Effector memory CD8-positive, alpha-beta T cell (primary cell): ENCODE data around the gene OXTR.

ENCODE experiments used
- ATAC-seq: fragments of 150-1000 bp; cut with Tn5 transposase; replicated peaks from 2 replicates; pipeline ENCODE4 v1.10.0; 2021; ENCODE audit warnings: mild to moderate bottlenecking, moderate library complexity
- DNase-seq, 3 experiments: peaks; one replicate each; pipeline ENCODE4 v3.0.0; 2021
- H3K27ac Mint-ChIP-seq, 2 donors: one replicate each; pipeline ENCODE4 v1.8.0; 2022; ENCODE audit warnings: mild to moderate bottlenecking in 2 of 2, mixed read lengths in 2 of 2, moderate library complexity in 2 of 2
- H3K27me3 Mint-ChIP-seq, 2 donors: one replicate each; pipeline ENCODE4 v1.8.0; 2022; ENCODE audit warnings: mixed read lengths in 2 of 2
- H3K36me3 Mint-ChIP-seq: one replicate; pipeline ENCODE4 v1.8.0; 2022; ENCODE audit warnings: mild to moderate bottlenecking, moderate library complexity, mixed read lengths; ENCODE audit not compliant: insufficient read depth
- H3K4me1 Mint-ChIP-seq, 2 donors: one replicate each; pipeline ENCODE4 v1.8.0; 2022; ENCODE audit warnings: low read depth in 2 of 2, mixed read lengths in 2 of 2
- H3K4me3 Mint-ChIP-seq, 2 donors: one replicate each; pipeline ENCODE4 v1.8.0; 2022; ENCODE audit warnings: mild to moderate bottlenecking in 2 of 2, mixed read lengths in 2 of 2, moderate library complexity in 2 of 2
- H3K9me3 Mint-ChIP-seq, 2 donors: one replicate each; pipeline ENCODE4 v1.8.0; 2022; ENCODE audit warnings: mixed read lengths in 2 of 2

The OXTR gene

DNA sequence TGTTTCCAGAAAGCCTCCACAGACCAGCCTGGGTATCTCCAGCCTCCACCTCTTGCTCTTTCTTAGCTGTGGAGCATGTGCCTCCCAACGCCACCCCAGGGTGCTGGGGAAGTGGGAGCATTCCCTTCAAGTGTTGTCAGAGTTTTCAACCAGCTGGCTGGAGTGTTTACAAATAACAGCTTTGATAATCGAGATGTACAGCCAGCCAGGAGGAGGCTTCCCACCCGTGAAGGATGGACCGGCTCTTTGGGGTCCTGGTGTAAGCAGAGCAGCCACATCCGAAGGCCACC is 8.5 kb upstream of the OXTR start:
- Mint-ChIP-seq H3K36me3 (no peaks in the 10 kb centered on the region), H3K4me1 (no peaks in the 10 kb centered on the region), H3K4me3 (no peak overlapping the region), H3K27ac (no peak overlapping the region), H3K9me3 (no peaks in the 10 kb centered on the region), H3K27me3 (peaks cover 30% of the 10 kb centered on the region in 2 donors)
- ATAC-seq = no peak
- DNase-seq = no peak

DNA sequence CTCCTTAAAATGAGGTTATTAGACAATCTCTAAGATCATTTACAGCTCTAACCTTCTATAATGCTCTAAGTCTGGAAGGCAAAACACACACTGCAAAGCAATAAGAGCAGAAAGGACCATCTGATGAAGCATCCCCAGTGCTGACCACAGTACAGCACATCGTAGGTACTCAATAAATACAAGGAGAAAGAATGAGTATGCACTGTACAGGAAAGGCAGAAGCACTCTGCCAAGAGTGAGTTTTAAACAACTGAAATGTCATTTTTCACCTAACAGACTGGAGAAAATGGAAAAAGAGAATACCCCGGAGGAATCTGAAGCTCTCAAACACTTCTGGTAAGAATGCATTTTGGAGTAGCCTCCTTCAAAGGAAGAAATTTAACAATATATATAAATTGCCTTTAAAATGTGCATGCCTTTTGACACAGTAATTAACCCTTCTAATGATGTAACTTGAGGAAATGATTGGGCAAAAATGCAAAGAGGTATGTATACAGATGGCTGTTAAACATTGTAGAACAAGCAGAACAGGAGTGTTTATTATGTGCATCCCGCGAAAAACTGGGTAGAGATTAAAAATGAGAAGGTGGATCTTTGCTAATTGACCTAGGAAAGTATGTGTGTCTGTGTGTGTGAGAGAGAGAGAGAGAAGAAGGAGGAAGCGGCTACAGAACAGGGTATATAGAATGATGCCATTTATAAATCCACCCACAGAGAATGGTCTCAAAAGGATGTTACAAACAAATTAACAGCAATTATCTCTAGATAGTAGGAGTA is 8.0 kb upstream of the OXTR start:
- DNase-seq = no peak
- no peaks in the 10 kb centered on the region for H3K9me3 Mint-ChIP-seq
- no peaks in the 10 kb centered on the region for H3K4me1 Mint-ChIP-seq

DNA sequence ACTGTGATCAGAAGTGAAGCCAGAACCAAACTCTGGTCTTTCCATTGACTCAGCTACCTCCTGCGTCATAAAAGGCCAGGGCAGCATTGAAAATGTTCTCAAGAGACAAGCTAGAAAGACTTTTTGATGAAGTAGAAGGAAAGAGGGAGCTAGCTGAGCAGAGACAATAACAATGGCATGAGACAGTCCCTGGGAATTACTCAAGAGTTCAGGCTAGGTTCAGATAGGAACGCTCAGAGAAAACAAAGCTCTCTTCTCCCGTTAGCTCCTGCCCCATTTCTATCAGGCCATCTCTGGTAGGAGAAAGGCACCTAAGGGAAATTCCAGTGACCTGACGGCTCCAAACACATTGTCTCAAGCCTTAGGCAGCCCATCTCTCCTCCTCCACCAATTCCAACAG is 7.0 kb upstream of the OXTR start:
- Mint-ChIP-seq H3K9me3 (no peaks in the 10 kb centered on the region), H3K36me3 (no peaks in the 10 kb centered on the region), H3K27me3 (peaks cover 30 to 36% of the 10 kb centered on the region in 2 donors), H3K27ac (no peak overlapping the region), H3K4me3 (no peak overlapping the region), H3K4me1 (no peaks in the 10 kb centered on the region)
- ATAC-seq (no peak), DNase-seq (no peak)

More for the DNA sequence above, 8.0 kb upstream of the OXTR start:
- Mint-ChIP-seq H3K27ac (no peak overlapping the region), H3K36me3 (no peaks in the 10 kb centered on the region), H3K27me3 (peaks cover 30% of the 10 kb centered on the region in 2 donors), H3K4me3 (no peak overlapping the region)
- ATAC-seq = no peak

DNA sequence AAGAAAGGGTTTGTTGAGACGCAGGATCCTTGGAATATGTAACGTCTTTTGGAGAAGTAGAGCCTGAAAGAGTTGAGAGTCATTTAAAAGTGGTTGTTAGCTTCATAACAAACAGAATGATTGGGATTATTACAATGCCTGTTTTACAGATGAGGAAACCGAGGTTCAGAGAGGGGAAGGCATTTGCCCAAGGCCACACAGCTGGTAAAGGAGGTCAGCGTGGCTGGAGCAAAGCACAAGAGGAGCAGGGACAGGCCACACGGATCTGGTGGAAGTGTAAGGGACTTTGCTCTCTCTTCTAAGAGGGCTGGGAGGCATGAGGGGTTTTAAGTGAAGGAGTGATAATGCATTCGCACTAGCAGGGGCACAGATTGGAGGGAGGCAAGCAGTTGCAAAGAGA is 6.2 kb upstream of the OXTR start:
- no peaks in the 10 kb centered on the region for H3K9me3 Mint-ChIP-seq
- no peak for ATAC-seq

DNA sequence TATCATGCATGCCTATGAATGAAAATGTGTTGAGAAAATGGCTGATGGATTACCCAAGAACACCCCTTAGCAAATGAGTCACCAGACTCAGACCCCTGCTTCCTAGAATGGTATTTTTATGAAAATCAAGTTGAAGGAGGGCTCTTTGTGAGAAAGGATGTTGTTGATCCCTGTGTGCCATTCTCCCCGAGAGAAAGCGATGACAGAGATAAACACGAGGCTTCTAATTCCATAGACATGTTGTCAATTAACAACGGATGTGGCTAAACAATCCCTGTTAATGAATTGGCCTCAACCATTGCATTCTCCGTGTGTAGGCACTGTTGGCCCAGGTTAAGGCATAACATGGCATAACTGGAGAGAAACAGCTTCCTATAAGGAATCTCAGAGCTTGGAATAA is 5.8 kb upstream of the OXTR start:
- no peak overlapping the region for H3K4me3 Mint-ChIP-seq
- no peak for ATAC-seq
- H3K27ac Mint-ChIP-seq = no peak overlapping the region
- H3K4me1 Mint-ChIP-seq = no peaks in the 10 kb centered on the region
- H3K9me3 Mint-ChIP-seq = no peaks in the 10 kb centered on the region
- no peaks in the 10 kb centered on the region for H3K36me3 Mint-ChIP-seq
- no peak for DNase-seq
- H3K27me3 Mint-ChIP-seq = peaks cover 30 to 36% of the 10 kb centered on the region in 2 donors

More for the DNA sequence above, 6.2 kb upstream of the OXTR start:
- Mint-ChIP-seq H3K4me1 (no peaks in the 10 kb centered on the region), H3K27me3 (peaks cover 30 to 36% of the 10 kb centered on the region in 2 donors), H3K4me3 (no peak overlapping the region), H3K36me3 (no peaks in the 10 kb centered on the region), H3K27ac (no peak overlapping the region)
- DNase-seq = no peak

DNA sequence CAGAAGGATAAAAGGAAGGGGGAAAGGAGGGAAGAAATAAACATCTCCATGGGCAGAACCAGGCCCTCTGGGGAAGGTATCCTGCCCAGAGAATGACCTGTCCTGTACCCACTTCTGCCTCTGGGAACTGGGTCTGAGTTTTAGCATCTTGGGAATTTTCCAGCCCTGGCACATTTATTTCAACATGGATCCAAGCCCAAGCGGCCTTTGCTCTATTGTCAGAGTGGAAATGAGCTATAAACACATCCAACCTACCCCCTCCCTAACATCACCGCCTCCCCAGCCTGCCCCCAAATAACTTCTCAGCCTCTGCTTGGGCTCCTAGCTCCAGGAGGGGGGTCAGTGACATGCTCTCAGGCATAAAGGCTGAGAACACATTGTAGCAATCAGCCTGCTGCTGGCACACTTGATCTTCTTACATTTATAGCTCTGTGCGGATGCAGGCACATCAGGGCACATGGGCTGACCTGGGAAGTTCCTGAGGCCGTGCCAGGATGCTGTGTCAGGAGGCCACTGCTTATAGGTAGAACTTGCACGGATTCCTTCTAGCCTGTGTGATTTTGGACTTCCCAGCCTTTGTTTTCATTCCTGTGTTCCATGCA is 4.6 kb upstream of the OXTR start:
- Mint-ChIP-seq H3K27me3 (peaks cover 40 to 41% of the 10 kb centered on the region in 2 donors), H3K9me3 (no peaks in the 10 kb centered on the region), H3K4me3 (no peak overlapping the region), H3K27ac (no peak overlapping the region), H3K36me3 (no peaks in the 10 kb centered on the region), H3K4me1 (peaks cover 5 to 7% of the 10 kb centered on the region in 2 donors)
- ATAC-seq (no peak), DNase-seq (no peak)

DNA sequence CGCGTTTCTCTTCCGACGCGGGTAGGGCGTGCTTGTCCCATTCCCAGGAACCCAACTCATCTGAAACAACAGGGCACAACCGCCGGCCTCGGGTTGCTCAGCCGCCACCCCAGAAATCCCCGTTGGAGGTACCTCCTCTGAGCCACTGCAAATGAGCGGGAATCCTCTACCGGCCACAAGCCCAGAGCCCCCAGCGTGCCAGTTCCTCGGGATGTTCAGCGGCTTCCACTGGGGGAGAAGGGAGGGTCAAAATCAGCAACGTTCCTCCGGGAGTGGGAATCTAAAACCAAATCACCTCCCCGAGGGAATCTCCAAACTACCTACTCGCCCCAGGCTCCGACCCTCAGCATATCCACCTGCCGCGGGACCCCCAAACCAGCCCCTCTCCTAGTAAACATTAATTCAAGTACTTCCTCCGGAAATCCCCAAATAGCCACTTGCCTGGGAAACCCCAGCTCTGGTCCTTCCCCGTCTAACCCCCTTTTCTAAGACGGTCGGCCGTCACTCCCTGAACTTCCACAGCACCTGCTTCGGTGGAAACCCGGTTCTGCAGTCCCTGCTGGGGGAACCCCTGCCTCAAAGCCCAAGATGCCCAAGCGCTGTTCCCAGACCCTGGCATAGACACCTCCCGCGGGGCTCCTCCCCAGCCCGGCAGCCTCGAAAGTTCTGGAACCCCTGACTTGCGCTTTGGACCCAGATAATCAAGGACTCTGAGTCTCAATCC is 887 bp downstream of the OXTR start:
- H3K4me1 Mint-ChIP-seq = peaks cover 9 to 11% of the 10 kb centered on the region in 2 donors
- H3K36me3 Mint-ChIP-seq = no peaks in the 10 kb centered on the region
- H3K4me3 Mint-ChIP-seq = peak overlapping the region in 1 of 2 donors; percentile 56
- H3K27me3 Mint-ChIP-seq = peaks cover 23 to 35% of the 10 kb centered on the region in 2 donors
- H3K27ac Mint-ChIP-seq = no peak overlapping the region
- DNase-seq = no peak
- H3K9me3 Mint-ChIP-seq = no peaks in the 10 kb centered on the region
- no peak for ATAC-seq

DNA sequence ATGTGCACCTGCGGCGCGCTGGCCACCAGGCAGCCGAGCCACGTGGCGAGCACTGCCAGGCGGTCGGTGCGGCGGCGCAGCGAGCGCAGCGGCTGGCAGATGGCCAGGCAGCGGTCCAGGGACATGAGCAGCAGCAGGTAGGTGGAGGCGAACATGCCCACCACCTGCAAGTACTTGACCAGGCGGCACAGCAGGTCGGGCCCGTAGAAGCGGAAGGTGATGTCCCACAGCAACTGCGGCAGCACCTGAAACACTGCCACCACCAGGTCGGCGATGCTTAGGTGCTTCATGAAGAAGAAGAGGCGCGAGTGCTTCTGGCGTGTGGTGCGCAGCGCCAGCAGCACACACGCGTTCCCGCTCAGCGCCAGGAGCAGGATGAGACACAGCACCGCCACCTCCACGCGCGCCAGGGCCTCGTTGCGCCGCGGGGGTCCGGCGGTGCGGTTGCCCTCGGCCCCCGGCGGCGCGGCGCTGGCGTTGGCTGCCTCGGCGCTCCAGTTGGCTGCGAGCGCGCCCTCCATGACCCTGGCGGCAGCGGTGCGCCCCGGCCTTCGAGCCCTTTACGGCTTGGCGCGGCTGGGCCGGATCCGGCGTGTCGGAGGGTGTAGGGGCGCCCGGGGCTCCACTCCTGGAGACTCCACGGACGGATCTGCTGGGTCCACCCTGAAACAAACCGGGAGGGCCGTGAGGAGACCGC is 1.6 kb downstream of the OXTR start:
- Mint-ChIP-seq H3K4me1 (peaks cover 9 to 11% of the 10 kb centered on the region in 2 donors), H3K4me3 (no peak overlapping the region), H3K36me3 (no peaks in the 10 kb centered on the region), H3K9me3 (no peaks in the 10 kb centered on the region), H3K27me3 (peaks cover 23 to 42% of the 10 kb centered on the region in 2 donors), H3K27ac (no peak overlapping the region)
- ATAC-seq (no peak), DNase-seq (no peak)

DNA sequence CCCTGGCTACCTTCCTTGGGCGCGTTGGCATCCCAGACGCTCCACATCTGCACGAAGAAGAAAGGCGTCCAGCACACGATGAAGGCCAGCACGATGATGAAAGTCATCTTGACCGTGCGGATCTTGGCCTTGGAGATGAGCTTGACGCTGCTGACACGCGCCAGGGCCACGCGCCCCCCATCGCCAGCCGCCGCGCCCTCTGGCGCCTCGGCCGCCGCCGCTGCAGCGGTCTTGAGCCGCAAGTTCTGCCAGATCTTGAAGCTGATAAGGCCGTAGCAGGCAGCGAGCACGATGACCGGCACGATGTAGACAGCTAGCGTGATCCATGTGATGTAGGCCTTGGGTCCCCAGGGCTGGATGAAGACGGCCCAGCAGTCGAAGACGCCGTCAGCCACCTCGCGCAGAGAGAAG is 2.2 kb downstream of the OXTR start:
- Mint-ChIP-seq H3K27ac (no peak overlapping the region), H3K36me3 (no peaks in the 10 kb centered on the region), H3K4me3 (no peak overlapping the region), H3K4me1 (peaks cover 9 to 11% of the 10 kb centered on the region in 2 donors), H3K27me3 (peaks cover 23 to 46% of the 10 kb centered on the region in 2 donors), H3K9me3 (no peaks in the 10 kb centered on the region)
- ATAC-seq = no peak
- no peak for DNase-seq

DNA sequence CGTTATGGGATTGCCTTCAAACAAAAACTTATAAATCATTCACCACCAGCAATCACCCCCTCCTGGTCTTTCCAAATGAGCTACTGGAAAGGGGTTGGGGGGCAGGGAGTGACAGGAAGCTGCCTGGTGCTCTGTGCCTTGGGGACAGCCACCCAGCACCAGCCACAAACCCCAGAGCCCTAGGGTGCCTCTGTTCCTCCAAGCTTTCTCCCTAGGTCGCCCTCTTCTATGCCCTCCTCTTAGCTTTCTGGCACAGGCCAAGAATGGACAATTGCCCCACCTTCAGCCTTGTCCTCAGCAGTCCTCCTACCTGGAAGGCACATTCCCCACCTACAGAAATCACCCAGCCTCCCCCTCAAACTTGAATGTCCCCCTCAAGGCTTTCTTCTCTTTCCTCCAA is 3.3 kb downstream of the OXTR start:
- Mint-ChIP-seq H3K4me3 (no peak overlapping the region), H3K27ac (no peak overlapping the region), H3K36me3 (no peaks in the 10 kb centered on the region), H3K4me1 (peaks cover 9 to 11% of the 10 kb centered on the region in 2 donors), H3K27me3 (peaks cover 17 to 46% of the 10 kb centered on the region in 2 donors), H3K9me3 (no peaks in the 10 kb centered on the region)
- DNase-seq (no peak), ATAC-seq (no peak)

DNA sequence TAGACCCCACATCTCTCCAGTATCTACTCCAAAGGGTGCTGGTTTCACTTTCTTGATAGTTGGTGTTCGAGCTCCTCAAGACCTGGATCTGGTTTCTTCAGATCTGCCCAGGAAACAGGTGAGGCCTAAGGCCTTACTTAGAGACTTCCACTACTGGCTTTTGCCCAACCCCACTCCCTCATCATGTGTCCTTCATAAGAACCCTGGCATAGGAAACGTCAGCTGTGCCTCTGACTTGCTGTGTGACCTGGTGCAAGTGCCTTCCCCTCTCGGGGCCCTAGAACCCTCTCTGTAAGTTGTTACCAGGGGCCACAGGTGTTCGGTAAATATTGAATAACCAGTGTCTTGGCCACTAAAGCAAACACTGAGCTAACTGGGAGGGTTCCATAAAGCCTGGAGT is 3.9 kb downstream of the OXTR start:
- Mint-ChIP-seq H3K27ac (no peak overlapping the region), H3K4me1 (peaks cover 9 to 11% of the 10 kb centered on the region in 2 donors), H3K4me3 (no peak overlapping the region), H3K9me3 (no peaks in the 10 kb centered on the region), H3K27me3 (peaks cover 17 to 46% of the 10 kb centered on the region in 2 donors), H3K36me3 (no peaks in the 10 kb centered on the region)
- ATAC-seq (no peak), DNase-seq (no peak)

DNA sequence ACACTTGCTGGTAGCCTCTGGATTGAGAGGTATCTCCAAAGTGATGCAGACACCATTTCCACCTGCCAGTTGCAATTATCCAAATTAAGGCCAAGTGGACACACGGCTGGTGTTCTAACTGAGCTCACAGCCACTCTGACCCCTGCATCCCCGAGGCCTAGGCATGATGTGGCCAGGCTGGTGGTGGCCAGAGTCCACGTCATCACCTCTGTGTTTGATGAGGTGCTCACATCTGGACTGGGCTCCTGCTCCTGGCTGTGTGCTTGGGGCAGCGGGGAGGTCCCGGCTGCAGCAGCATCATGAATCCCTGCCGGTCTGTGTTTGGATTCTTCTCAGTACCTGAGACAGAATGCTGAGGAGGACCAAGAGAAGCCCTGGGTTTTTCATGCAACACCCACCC is 4.9 kb downstream of the OXTR start:
- H3K27me3 Mint-ChIP-seq = peaks cover 13 to 40% of the 10 kb centered on the region in 2 donors
- no peaks in the 10 kb centered on the region for H3K36me3 Mint-ChIP-seq
- H3K4me3 Mint-ChIP-seq = no peak overlapping the region
- DNase-seq = no peak
- ATAC-seq = no peak
- H3K27ac Mint-ChIP-seq = no peak overlapping the region
- peaks cover 7 to 9% of the 10 kb centered on the region in 2 donors for H3K4me1 Mint-ChIP-seq
- no peaks in the 10 kb centered on the region for H3K9me3 Mint-ChIP-seq

DNA sequence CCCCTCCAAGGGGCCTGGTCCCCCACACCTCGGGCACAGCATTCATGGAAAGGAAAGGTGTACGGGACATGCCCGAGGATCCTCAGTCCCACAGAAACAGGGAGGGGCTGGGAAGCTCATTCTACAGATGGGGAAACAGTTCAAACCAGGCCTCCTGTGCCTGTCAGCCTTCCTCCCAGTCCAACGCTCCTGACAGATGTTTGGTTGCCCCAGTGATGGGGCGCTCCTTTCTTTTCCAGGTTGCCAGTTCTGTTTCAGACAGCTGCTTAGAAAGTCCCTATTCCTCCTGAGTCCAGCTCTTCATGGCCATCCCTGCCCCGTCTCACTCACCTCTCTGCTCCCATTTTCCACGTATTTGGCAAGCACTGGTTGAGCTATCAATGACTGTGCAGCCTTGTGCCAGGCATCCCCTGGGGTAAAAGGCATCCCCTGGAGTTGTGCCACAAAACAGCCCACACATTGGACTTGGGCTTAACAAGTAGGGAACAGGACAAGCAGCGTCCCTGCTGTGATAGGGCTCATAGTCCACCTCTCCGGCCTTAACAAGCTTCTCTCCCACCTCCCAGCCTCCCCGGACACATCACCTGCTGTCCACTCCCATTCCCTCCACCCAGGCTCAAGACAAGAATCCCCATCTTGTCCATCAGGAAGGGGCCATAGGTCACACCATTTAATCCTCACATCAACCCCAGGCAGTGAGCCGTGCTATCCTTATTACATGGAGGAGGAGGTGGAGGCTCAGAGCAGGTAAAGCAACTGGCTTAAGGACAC is 6.6 kb downstream of the OXTR start:
- Mint-ChIP-seq H3K4me1 (no peaks in the 10 kb centered on the region), H3K27me3 (peaks cover 0 to 30% of the 10 kb centered on the region in 2 donors), H3K4me3 (no peak overlapping the region), H3K27ac (no peak overlapping the region), H3K9me3 (no peaks in the 10 kb centered on the region), H3K36me3 (no peaks in the 10 kb centered on the region)
- ATAC-seq (no peak), DNase-seq (no peak)
